GM12801 (cell line): ENCODE data around the gene ABHD12.

Experiments used
- CTCF ChIP-seq: IDR thresholded peaks from one replicate; pipeline ENCODE4 v1.5.1; 2011; ENCODE audit warnings: control low read depth; ENCODE audit not compliant: insufficient read length; ENCODE audit errors: extremely low read depth

ABHD12 gene

DNA sequence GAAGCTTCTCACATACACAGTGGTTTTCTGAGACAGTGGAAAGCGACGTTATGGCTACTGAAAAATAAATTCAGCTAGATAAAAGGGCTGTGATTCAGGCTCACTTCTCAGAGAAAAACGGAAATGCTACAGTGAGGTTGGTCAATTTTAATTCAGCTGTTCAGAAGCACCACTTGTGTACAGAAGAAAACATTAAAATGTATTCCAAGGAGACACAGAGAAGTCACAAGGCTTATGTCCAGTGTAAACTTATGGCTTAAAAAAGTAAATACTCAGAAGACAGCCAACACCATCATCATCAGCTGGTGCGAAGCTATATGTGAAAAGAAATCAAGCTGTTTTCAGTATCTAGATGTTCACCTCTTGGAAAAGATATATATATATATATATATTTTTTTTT, 68.6 kb downstream of the ABHD12 start:
- TF ChIP-seq CTCF, result no peak

DNA sequence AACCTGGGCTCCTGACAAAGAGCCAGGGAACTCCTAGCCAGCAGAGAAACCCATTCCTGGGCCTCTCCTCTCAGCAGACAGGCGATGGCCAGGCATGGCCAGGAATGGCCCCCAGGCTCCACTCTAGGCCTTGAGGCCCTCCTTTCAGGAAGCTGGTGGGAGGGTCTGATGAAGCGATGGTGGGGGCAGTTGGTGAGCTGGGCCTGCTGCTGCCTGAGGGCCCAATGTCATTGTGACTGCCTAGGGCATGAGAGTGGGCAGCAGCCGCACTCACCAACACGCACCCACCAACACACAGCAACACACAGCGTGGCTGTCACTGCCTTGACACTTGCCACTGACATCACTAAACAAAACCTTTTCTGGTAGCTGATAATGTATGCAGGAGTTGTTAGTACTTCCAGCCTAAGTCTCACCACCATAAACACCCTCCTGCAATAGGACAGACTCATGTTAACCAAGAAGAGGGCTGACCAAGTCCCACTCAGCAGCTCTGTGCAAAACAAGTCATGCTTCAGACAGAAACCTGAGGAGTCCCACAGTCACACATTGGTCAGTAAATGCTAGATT, 69.3 kb downstream of the ABHD12 start:
- no peak for TF ChIP-seq CTCF

DNA sequence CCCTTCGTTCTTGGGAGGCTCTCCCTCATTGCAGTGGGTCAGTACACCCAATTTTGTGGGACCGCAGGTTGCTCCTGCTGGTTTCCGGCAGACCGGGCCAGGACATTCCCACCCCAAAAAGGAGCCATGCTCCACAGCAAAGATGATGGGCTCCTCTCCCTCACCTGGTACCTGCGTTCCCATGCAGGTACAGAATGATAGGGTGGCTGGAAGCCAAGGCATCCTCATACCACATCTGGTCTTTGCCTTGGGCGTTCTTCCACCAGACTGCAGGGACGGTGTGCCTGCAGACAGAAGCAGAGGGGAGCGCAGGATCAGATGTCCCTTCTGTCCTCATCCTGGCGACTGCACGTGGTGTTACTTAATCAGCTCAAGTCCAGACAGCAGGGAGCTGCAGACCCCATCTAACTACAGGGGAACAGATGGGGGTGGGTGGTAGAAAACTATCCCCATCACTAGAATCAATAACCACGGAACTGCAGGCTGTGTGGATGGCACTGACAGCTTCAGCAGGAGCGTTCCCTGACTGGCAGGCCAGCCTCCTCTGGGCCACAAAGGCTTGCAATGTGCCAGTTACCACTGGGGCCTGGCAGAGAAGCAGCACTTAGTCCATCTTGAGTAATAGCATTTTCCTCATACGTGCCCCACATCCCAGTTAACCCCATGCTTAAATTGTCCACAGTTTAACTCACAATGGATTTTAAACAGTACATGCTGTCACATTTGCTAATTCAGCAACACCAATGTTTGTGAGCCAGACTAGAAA, 70.4 kb downstream of the ABHD12 start:
- TF ChIP-seq CTCF, result no peak

- TF ChIP-seq CTCF, result no peak
Measured at GRCh38 chr20:25319241-25320034, 71.2 kb downstream of the ABHD12 start.

DNA sequence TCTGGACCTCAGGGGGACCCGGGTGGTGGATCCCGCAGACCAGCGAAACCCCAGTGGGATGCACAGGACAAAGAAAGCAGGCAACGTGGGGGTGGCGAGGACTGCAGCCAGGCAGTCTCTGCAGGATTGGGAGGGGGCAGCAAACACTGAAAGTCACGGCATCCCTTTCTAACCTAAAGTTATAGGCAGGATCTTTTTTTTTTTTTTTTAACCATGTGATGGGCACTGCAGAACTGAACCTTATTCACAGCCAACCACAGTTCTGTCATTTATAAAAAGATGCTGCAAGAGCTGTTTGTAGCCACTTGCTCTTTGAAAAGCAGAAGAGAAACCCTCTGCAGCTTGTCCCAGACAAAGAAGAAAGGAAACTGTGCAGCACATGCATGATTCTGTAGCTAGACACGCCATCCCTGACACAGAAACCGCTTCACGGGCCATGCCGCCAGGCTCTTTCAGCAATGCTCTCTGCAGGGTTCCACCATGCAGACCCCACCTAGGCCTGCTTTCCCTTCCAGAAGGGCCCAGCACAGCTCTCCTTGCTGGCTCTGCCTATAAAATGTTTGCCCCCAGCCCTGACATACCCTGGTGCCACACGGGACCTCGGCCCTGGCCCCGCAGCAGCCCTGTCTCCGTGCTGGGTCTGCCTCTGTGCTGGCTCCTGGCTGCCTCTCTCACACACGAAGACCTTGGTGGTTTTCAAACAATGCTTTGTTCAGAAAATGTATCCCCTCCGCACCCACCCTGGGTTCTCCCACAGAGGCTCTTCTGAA, 72.0 kb downstream of the ABHD12 start:
- no peak for TF ChIP-seq CTCF

DNA sequence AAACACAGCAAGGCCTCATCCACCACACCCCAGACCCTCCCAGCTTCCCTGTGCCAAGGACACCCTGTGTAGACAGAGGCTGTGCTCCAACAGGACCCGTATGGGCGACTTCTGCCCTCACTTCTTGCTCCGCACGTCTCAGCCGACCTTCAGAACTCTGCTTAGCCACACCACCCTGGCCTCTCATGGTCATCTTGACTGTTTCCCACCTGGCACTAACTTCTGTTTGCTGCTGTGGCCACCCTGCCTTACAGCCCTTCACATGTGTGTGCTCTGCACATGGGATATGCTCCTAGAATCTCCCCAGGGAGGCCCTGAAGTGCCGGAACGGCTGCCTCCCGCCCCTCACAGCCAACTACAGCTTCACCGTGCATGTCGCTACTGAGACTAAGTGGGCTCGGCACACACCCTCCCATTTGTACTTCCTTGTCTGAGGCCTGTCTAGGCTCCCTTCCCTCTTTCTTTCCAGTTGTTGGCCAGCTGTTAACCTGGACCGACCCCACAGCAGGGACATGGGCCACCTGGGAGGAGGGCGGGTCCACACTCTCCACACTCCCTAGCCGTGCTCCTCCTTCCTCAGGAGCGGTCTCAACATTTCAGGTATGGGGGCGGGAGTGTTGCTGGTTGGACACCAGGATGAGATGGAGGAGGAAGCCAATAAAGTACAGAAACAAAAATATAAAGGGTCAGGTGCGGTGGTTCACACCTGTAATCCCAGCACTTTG, 73.1 kb downstream of the ABHD12 start:
- no peak for TF ChIP-seq CTCF
